HG02678 (cell line): ENCODE measurements around the gene OR11H7.
"Not testable (repeated sequence)": the region's sequence is repeated elsewhere in the genome, so short reads cannot be mapped to it uniquely, and the experiment has no call there.

Source experiments
- ATAC-seq: cut with Tn5 transposase; IDR thresholded peaks from one replicate; pipeline ENCODE4 v1.9.1; 2021; ENCODE audit warnings: mild to moderate bottlenecking, moderate library complexity; ENCODE audit not compliant: unreplicated experiment

Gene OR11H7

DNA sequence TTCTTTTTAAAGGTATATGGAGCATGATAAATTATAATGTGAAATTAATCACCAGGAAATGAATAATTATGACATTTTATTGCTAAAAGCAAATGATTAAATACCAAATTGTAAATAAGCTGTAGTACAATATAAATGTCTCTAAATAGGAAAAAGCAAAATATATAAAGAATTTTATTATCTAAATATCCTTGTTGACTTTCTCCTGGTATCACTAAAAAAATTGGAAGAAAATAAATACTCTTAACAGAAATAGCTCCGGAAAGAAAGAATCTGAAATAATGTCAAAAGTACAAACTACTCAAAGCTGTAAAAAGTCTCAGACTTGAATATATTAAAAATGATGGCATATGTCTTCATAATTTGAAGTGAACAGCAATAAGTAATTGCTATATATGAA lies at the start of gene OR11H7:
Gene OR11H7, plus strand, starts transcription at position 301 of the 400 bp plus-strand sequence.
- ATAC-seq = no peak

DNA sequence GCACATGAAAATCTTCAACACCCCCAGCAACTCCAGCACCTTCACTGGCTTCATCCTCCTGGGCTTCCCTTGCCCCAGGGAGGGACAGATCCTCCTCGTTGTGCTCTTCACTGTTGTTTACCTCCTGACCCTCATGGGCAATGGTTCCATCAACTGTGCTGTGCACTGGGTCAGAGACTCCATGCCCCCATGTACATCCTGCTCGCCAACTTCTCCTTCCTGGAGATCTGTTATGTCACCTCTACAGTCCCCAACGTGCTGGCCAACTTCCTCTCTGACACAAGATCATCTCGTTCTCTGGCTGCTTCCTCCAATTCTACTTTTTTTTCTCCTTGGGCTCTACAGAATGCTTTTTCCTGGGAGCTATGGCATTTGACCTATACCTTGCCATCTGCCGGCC lies 49.6 kb upstream of the OR11H7 start:
- ATAC-seq = no peak

DNA sequence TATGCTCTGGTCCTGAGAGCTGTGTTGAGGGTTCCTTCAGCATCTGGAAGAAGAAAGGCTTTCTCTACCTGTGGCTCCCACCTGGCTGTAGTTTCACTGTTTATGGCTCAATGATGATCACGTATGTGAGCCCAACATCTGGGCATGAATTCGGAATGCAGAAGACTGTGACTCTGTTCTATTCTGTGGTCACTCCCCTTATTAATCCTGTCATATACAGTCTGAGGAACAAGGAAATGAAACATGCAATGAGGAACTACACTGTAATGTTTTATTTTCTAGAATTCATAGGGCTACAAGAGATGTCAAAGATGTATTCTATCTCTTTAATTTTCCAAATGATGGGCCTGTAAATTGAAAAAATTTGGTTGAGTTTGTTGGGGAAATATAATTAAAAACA lies 48.9 kb upstream of the OR11H7 start:
- no peak for ATAC-seq

DNA sequence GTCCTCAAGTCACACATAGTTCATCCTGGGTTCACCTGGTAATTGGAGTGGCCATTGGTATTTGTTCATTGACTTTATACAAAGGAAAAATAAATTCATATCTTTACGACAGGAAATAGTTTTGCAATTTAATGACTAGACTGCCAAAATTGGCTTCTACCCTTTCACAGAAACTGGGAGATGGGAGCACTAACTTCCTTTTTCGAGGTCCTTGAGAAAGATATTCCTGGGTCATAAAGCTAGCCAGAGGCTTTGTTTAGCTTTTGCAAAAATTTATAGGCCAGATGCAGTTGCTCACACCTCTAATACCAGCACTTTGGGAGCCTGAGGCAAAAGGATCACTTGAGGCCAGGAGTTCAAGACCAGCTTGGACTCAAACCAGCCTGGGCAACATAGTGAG lies 48.3 kb upstream of the OR11H7 start:
- ATAC-seq = no peak

DNA sequence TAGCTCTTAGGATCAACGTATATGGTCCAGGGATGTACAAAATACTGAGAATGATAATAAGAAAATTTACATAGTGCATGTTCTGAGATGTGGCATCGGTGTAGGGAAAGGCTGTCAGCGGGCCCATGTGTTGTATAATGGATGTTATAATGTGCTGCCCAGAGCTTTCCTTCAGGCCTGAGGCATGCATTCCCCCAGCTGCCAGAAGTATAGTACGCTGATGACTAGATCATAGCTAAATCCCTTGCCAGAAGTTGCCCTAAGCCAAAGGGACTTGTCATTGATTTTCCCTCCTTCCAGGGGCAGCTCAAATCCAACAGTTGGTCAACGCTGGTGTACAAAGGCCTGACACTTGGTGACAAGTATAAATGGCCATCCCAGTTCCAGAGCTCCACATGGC lies 44.6 kb upstream of the OR11H7 start:
- no peak for ATAC-seq

DNA sequence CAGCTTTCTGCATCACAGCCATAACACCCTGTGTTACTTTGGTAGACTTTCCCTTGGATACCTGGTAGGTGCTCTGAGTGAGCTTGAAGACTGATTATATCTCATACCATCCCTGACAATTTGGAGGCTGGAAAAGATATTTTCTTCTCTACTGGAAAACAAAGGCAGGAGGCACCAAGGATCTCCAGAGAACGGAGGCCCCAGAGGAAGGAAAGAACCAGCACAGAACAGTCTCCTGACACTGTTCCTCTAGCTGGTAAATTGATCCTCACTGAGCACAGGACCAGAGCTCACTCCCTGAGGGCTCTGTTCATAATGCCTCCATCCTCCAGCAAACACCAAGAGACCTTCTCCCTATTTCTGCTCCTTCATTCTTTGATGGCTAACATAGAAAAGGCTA lies 38.2 kb upstream of the OR11H7 start, which contains the start of gene OR11G2:
Gene OR11G2, plus strand, starts transcription at position 301 of the 400 bp plus-strand sequence. CDS start 6,542 bp downstream, outside the sequence.
- no peak for ATAC-seq

DNA sequence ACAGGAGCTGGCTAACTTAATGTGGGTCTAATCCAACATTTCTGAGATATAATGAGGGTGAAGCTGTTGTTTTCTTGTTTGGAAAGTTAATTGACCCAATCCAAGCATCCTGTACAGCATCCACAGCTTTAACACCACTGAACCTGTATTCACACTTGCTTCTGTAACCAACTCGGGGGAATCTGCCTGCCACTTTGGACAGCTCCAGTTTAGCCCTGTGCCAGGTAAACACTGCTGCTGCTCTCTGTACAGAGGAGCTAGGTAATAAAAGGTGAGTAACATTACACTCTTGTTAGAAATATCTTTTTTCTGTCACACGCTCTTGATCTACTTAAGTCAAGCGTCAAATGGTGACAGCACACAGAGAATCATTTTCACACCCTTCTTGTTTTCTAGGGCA lies 37.4 kb upstream of the OR11H7 start:
- no peak for ATAC-seq

DNA sequence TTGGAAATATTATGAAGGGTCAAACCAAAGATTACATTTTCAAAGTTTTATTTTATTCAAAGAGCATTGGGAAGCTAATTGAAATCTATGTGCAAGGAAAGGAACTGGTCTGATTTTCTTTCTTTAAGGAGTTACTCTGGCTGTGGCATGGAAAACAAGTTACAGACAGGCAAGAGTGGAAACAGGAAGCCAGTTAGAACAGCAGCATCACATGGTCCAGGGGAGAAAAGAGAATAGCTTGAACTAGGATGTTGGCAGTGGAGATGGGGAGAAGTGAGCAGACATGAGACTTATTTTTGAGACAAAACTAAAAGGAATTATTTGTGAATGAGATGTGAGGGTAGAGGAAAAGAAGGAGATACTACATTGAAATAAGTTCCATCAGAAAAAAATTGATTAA lies 34.7 kb upstream of the OR11H7 start:
- ATAC-seq = no peak

DNA sequence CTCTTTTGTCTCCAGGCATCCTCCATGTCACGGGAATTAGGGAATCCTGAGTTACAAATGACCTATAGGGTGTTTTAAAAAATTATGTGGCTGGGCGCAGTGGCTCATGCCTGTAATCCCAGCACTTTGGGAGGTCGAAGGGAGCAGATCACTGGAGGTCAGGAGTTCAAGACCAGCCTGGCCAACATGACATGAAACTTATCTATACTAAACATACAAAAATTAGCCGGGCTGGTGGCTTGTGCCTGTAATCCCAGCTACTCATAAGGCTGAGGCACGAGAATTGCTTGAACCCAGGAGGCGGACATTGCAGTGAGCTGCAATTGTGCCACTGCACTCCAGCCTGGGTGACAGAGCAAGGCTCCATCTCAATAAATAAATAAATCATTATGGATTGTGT lies 33.6 kb upstream of the OR11H7 start:
- not testable (repeated sequence) for ATAC-seq

DNA sequence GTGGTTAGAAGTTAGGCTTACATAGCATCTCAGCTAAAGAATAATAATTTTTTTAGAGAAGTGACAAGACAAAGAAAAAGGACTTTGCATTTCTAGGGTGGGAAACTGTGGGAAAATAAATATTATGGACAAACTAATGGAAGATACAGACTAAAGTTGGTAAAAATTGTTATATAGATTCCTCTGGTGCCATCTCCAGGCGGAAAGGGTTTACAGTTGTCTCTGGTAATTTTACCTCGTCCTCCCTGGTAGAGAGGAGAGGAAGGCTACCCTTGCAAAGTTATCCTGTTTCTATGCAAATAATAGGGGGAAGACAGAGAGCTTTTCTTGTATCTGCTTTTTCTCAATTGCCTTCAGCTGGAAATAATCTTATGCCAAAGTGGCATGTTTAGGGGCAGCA lies 32.9 kb upstream of the OR11H7 start:
- ATAC-seq = no peak

DNA sequence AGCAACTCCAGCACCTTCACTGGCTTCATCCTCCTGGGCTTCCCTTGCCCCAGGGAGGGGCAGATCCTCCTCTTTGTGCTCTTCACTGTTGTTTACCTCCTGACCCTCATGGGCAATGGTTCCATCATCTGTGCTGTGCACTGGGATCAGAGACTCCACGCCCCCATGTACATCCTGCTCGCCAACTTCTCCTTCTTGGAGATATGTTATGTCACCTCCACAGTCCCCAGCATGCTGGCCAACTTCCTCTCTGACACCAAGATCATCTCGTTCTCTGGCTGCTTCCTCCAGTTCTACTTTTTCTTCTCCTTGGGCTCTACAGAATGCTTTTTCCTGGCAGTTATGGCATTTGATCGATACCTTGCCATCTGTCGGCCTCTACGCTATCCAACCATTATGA lies 31.3 kb upstream of the OR11H7 start:
- ATAC-seq = no peak

DNA sequence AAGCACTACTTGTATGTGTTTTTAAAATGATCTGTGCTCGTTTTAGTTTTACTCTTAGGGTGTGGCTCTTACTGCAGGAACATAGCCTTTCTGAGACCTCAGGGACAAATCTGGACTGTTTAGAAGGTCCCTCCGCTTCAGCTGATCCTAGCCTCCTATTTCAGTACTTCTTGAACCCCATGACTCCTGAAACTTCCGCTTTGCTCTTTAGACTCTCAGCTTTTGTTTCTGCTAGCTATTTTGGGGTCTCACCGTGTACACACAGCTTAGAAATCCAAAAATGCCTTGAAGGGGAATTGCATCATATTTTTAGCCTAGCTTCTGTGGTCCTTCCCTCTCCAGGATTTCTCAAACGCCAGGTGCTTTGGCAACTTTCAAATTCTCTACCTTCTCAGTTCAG lies 29.8 kb upstream of the OR11H7 start:
- no peak for ATAC-seq

DNA sequence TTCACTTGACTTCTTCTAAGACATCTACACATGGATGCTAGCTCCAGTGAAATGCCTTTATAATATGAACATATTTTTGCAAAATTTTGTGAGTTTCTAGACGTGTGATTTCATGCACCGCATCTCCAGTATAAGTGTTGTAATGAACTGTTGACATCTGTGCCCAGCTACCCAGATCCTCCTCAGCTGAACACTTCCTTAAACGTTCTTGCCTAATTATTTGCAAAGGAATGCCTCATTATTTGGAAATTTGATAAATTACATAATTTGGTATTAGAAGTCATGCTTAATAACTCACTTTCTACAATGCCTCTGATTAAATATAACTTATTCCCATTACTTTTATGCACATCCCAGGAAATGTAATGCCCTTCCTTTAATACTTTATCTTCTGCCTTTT lies 24.1 kb upstream of the OR11H7 start:
- ATAC-seq = no peak

DNA sequence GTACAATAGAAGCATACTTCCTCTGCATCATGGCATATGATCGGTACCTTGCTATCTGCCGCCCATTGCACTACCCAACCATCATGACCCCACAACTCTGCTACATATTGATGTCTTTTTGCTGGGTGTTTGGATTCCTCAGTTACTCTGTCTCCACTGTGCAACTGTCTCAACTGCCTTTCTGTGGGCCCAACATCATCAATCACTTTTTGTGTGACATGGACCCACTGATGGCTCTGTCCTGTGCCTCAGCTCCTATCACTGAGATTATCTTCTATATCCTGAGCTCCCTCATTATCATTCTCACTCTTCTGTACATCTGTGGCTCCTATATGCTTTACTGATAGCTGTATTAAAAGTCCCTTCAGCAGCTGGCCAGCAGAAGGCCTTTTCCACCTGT lies 19.2 kb upstream of the OR11H7 start:
- no peak for ATAC-seq

DNA sequence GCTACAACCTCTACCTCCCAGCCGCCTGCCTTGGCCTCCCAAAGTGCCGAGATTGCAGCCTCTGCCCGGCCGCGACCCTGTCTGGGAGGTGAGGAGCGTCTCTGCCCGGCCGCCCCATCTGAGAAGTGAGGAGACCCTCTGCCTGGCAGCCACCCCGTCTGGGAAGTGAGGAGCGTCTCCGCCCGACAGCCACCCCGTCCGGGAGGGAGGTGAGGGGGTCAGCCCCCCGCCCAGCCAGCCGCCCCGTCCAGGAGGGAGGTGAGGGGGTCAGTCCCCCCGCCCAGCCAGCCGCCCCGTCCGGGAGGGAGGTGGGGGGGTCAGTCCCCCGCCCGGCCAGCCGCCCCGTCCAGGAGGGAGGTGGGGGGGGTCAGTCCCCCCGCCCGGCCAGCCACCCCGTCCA lies 16.4 kb upstream of the OR11H7 start:
- not testable (repeated sequence) for ATAC-seq

DNA sequence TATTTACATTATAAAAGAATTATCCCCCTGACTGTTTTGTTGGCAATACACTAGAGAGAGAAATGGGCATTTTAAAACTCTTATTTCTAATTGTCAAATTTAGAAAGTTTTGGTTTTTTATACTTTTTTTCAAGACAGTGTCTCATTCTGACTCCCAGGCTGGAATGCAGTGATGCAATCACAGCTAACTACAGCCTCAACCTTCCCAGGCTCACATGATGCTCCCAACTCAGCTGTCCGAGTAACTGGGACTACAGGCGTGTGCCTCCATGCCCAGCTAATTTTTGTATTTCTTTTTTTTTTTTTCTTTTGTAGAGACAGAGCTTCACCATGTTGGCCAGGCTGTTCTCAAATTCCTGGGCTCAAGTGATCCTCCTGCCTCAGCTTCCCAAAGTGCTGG lies 13.6 kb upstream of the OR11H7 start:
- ATAC-seq = no peak

DNA sequence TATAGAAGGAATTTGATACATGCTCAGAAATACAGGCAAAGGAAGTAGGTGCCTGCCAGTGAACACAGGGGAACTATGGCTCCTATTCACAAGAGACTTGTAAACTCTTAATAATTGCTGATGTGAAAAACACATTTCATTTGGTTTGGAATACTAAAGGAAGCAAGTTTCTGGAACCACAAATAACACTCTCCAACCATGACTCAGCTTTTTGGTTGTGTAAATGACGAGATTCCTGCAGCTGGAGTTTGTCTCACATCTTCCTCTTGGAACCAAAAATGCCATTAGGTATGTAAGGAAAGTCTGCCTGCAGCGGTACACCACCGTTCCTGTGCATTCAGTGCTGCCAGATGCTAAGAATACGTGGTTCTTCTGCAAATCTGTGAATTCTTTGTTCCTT lies 9.7 kb upstream of the OR11H7 start:
- ATAC-seq = no peak

DNA sequence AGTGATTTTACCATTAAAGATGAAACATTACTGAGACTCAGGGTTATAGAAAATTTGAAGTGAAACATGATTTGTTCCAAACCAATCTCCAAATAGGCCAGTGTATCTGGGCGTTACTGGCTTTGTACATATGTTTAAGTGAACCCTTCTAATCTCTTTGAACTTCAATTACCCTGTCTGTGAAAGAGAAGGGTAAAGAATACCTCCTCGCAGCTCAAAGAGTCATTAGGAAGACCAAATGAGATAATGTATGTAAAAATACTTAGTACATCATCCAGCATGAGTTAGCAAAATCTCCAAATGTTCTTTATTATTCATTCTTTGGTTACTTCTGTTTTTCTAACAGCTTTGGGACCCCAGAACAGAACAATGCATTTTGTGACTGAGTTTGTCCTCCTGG lies 5.4 kb upstream of the OR11H7 start, which contains the start of gene OR11H6:
Gene OR11H6, plus strand, starts transcription at position 301 of the 400 bp plus-strand sequence. Its CDS starts 0 bp downstream, at position 301.
- ATAC-seq = no peak

DNA sequence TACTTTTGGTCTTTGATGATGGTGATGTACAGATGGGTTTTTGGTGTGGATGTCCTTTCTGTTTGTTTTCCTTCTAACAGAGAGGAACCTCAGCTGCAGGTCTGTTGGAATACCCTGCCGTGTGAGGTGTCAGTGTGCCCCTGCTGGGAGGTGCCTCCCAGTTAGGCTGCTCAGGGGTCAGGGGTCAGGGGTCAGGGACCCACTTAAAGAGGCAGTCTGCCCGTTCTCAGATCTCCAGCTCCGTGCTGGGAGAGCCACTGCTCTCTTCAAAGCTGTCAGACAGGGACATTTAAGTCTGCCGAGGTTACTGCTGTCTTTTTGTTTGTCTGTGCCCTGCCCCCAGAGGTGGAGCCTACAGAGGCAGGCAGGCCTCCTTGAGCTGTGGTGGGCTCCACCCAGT lies 6.6 kb downstream of the OR11H7 start:
- not testable (repeated sequence) for ATAC-seq

DNA sequence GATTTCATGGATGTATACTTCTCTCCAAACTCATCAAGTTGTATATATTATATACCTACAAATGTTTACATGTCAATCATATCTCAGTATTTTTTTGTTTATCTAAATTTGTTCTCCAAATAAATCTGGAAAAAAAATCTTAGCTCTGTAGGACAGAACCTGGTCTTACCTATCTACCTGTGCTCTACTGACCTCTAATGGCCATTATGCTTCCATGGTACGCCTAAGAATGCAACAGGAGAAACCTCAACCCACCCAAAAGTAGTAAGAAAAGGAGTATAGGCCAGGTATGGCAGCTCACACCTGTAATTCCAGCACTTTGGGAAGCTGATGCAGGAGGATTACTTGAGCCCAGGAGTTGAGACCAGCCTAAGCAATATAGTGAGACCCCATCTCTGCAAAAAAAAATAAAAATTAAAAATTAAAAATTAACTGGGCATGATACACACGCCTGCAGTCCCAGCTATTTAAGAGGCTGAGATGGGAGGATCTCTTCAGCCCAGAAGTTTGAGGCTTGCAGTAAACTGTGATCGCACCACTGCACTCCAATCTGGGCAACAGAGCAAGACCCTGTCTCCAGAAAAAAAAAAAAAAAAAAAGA lies 19.0 kb downstream of the OR11H7 start:
- ATAC-seq = no peak

DNA sequence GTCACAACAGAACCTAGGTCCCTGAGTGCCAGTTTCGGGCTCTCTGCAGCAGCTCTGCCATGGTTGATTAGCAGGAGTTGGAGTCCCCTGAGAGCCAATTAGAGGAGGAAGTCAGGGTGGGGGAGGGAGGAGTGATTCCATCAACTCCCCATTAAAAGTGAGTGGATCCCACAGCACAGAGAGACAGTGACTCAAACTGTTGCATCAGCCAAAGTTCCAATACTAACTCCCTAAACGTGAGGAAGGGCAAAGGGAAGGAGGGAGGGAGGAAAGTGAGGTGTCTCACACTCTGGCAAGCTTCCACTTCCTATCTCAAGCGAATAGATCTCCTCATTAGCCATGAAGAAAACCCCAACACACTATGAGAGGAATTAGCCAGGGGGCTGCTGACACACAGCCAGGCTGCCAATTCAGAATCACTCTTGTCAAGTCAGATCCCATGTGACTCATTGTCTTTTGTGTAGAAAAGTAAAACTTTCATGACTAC lies 33.9 kb downstream of the OR11H7 start:
- ATAC-seq = no peak

DNA sequence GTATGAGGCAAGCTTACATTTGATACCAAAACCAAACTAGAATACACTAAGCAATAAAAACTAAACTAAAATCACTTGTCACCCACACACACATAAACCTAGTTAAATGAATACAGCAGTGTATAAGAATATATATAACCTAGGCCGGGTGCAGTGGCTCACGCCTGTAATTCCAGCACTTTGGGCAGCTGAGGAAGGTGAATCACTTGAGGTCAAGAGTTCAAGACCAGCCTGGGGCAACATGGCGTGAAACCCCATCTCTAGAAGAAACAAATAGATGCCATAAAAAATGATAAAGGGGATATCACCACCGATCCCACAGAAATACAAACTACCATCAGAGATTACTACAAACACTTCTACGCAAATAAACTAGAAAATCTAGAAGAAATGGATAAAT lies 35.6 kb downstream of the OR11H7 start:
- not testable (repeated sequence) for ATAC-seq

DNA sequence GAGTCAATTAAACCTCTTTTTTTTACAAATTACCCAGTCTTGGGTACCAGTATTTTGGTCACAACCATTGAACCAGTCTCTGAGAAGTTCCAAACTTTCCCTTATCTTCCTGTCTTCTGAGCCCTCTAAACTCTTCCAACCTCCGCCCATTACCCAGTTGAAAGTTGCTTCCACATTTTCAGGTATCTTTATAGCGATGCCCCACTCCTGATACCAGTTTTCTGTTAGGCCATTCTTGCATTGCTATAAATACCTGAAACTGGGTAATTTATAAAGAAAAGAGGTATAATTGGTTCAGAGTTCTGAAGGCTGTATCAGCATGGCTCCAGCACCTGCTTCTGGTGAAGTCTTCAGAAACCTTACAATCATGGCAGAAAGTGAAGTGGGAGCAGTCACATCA lies 45.3 kb downstream of the OR11H7 start:
- ATAC-seq = no peak
